Testis (tissue), 3 donors: ENCODE data around the gene ARL15. TPM values are rescaled to one million over a fixed set of nuclear protein-coding genes. Genes with fewer than 3 reads are reported as not detected.
"Not testable (repeated sequence)": the region's sequence is repeated elsewhere in the genome, so short reads cannot be mapped to it uniquely, and the experiment has no call there.

Source experiments
- DNase-seq: peaks from one replicate; pipeline ENCODE4 v3.0.0-alpha.2; 2019
- H3K27ac ChIP-seq, 2 donors: fragments of 200-600 bp; sonication (generic); one replicate each; pipeline ENCODE4 v1.5.1; 2019
- H3K27me3 ChIP-seq: fragments of 200-600 bp; sonication (generic); one replicate; pipeline ENCODE4 v1.5.1; 2019
- H3K36me3 ChIP-seq: fragments of 200-600 bp; sonication (generic); one replicate; pipeline ENCODE4 v1.5.1; 2017; ENCODE audit warnings: low read depth; ENCODE audit errors: missing control alignments
- H3K4me1 ChIP-seq: fragments of 200-600 bp; sonication (generic); one replicate; pipeline ENCODE4 v1.5.1; 2019
- H3K4me3 ChIP-seq, 2 donors: fragments of 200-600 bp; sonication (generic); one replicate each; pipeline ENCODE4 v1.5.1; 2017 to 2019
- H3K9me3 ChIP-seq: fragments of 200-600 bp; sonication (generic); one replicate; pipeline ENCODE4 v1.5.1; 2017
- CTCF ChIP-seq, 3 experiments: fragments of 450-650 bp in 2 of 3; fragments of 200-600 bp in 1 of 3; sonication (generic) in 1 of 3; IDR thresholded peaks; one replicate each; pipeline ENCODE4 v1.5.1; 2016 to 2019; ENCODE audit warnings: antibody characterized with exemption in 3 of 3, mild to moderate bottlenecking in 2 of 3, moderate library complexity in 1 of 3
- POLR2A ChIP-seq: fragments of 450-650 bp; IDR thresholded peaks from one replicate; pipeline ENCODE4 v1.6.1; 2017; ENCODE audit warnings: antibody characterized with exemption, mild to moderate bottlenecking, moderate library complexity
- WGBS, 2 donors: methylation state at CpG; one replicate each; pipeline ENCODE4 v1.1.5; 2018; 5-methylcytosine and 5-hydroxymethylcytosine counted together
- intact Hi-C: fragments of 100-400 bp; cut with DNase I; formaldehyde crosslinking; loops from one replicate; pipeline ENCODE4 v1.15.1; 2023; ENCODE audit warnings: low total_unique reads
- polyA plus RNA-seq: library from polyadenylated mRNA; stranded (reverse); fragments of 350-450 nt; fragmentation: Illumina TruSeq; extraction: RNeasy Lipid Tissue Mini Kit (QIAGEN cat#74804); gene quantifications from one replicate; pipeline ENCODE4 v1.2.3, GENCODE V29; 2014; ENCODE audit warnings: low read depth, low replicate concordance; ENCODE audit not compliant: insufficient read depth
- total RNA-seq, 2 donors: library from RNA; depleted of rRNA; stranded (reverse); fragments of >200 nt; gene quantifications; one replicate each; pipeline ENCODE4 v1.2.3, GENCODE V29; 2016

ARL15 gene
- total and polyA plus RNA-seq, 3 donors from 2014 or later, result 36.6 to 88.6 (median 75.2) TPM

GRCh38 chr5:54073131-54073530 is 237.2 kb downstream of the ARL15 start:
- Histone ChIP-seq H3K27ac (no peak overlapping the region), H3K4me3 (no peak overlapping the region), H3K27me3 (no peaks in the 10 kb centered on the region), H3K9me3 (no peaks in the 10 kb centered on the region), H3K36me3 (no peaks in the 10 kb centered on the region), H3K4me1 (no peaks in the 10 kb centered on the region)
- no peak for TF ChIP-seq POLR2A
- TF ChIP-seq CTCF (IDR thresholded peaks at IDR 0.05), result no peak
- intact Hi-C loops, result no loop called here
- 82 to 84% methylated on average over 3 of the region's 3 CpGs for WGBS, 2 donors
- DNase-seq, result no peak

- Histone ChIP-seq H3K4me3 (no peak overlapping the region), H3K9me3 (no peaks in the 10 kb centered on the region), H3K27ac (no peak overlapping the region), H3K4me1 (no peaks in the 10 kb centered on the region), H3K27me3 (no peaks in the 10 kb centered on the region), H3K36me3 (no peaks in the 10 kb centered on the region)
- no peak for DNase-seq
- intact Hi-C loops, result no loop called here
- TF ChIP-seq POLR2A (no peak), CTCF (IDR thresholded peaks at IDR 0.05) (no peak)
- 81 to 90% methylated on average over 2 of the region's 2 CpGs for WGBS, 2 donors
Observed at GRCh38 chr5:54066433-54066832, 243.9 kb downstream of the ARL15 start.

- Histone ChIP-seq H3K27me3 (no peaks in the 10 kb centered on the region), H3K4me1 (no peaks in the 10 kb centered on the region), H3K4me3 (no peak overlapping the region), H3K36me3 (no peaks in the 10 kb centered on the region), H3K9me3 (no peaks in the 10 kb centered on the region), H3K27ac (no peak overlapping the region)
- intact Hi-C loops, result no loop called here
- no peak for TF ChIP-seq POLR2A
- no peak for TF ChIP-seq CTCF (IDR thresholded peaks at IDR 0.05)
- 96% methylated on average over 3 of the region's 3 CpGs for WGBS, 2 donors
- no peak for DNase-seq
Observed at GRCh38 chr5:54063817-54064216, 246.6 kb downstream of the ARL15 start.

- WGBS, 2 donors, result 90 to 98% methylated on average over 3 of the region's 3 CpGs
- Histone ChIP-seq H3K27me3 (no peaks in the 10 kb centered on the region), H3K4me1 (no peaks in the 10 kb centered on the region), H3K36me3 (no peaks in the 10 kb centered on the region), H3K27ac (no peak overlapping the region), H3K9me3 (no peaks in the 10 kb centered on the region), H3K4me3 (no peak overlapping the region)
- DNase-seq, result no peak
- no peak for TF ChIP-seq CTCF (IDR thresholded peaks at IDR 0.05)
- TF ChIP-seq POLR2A, result no peak
- intact Hi-C loops, result no loop called here
Observed at GRCh38 chr5:54062958-54063357, 247.4 kb downstream of the ARL15 start.

GRCh38 chr5:54060919-54061318 is 249.5 kb downstream of the ARL15 start:
- H3K4me3 ChIP-seq, H3K9me3 ChIP-seq, H3K27me3 ChIP-seq, H3K27ac ChIP-seq, intact Hi-C loops, H3K4me1 ChIP-seq, H3K36me3 ChIP-seq, DNase-seq: not testable (repeated sequence)
- WGBS, 2 donors, result 84 to 96% methylated on average over 3 of the region's 3 CpGs
